Adrenal gland (tissue), 12 donors: ENCODE results near the gene GRID1. TPM values are rescaled to one million over a fixed set of nuclear protein-coding genes. Genes with fewer than 3 reads are reported as not detected.
A peak's percentile ranks its signal among the peaks of the same experiment; 100 is the strongest.

Experiments
- DNase-seq, 7 donors: peaks; one replicate each; pipeline ENCODE4 v3.0.0-alpha.2; 2019 to 2020
- H3K27ac ChIP-seq, 5 donors: fragments of 200-600 bp; sonication (generic) in 4 of 5; 1 replicate in 3 of 5; 2 replicates in 2 of 5; pipeline versions ENCODE4 v1.5.1 to v1.8.0; 2016 to 2020; ENCODE audit warnings: mild to moderate bottlenecking in 1 of 5
- H3K27me3 ChIP-seq: fragments of 200-600 bp; 2 replicates; pipeline ENCODE4 v1.8.0; 2021
- H3K36me3 ChIP-seq, 2 donors: fragments of 200-600 bp; replicated peaks in 1 of 2; 1 replicate in 1 of 2; 2 replicates in 1 of 2; pipeline versions ENCODE4 v1.5.1 to v1.8.0; 2018 to 2022
- H3K4me1 ChIP-seq, 2 donors: fragments of 200-600 bp; replicated peaks in 1 of 2; 1 replicate in 1 of 2; 2 replicates in 1 of 2; pipeline versions ENCODE4 v1.5.1 to v1.8.0; 2018 to 2021
- H3K4me3 ChIP-seq, 4 donors: fragments of 200-600 bp; sonication (generic) in 3 of 4; one replicate each; pipeline ENCODE4 v1.5.1; 2016 to 2018
- H3K9me3 ChIP-seq, 3 donors: fragments of 200-600 bp; sonication (generic) in 1 of 3; replicated peaks in 1 of 3; 1 replicate in 2 of 3; 2 replicates in 1 of 3; pipeline versions ENCODE4 v1.5.1 to v1.8.0; 2016 to 2021
- CTCF ChIP-seq, 6 experiments: fragments of 450-650 bp in 4 of 6; fragments of 200-600 bp in 2 of 6; sonication (generic) in 1 of 6; IDR thresholded peaks; 1 replicate in 5 of 6; 2 replicates in 1 of 6; pipeline versions ENCODE4 v1.5.1 to v1.8.0; 2016 to 2021; ENCODE audit warnings: antibody characterized with exemption in 6 of 6, mild to moderate bottlenecking in 2 of 6, moderate library complexity in 1 of 6
- POLR2A ChIP-seq, 2 donors: fragments of 450-650 bp; IDR thresholded peaks; one replicate each; pipeline ENCODE4 v1.6.1; 2017; ENCODE audit warnings: antibody characterized with exemption in 2 of 2, mild to moderate bottlenecking in 2 of 2, moderate library complexity in 1 of 2
- WGBS, 4 donors: extraction: QIAGEN DNeasy Blood & Tissue Kit in 2 of 4; methylation state at CpG; one replicate each; pipeline versions ENCODE4 v1.1.5 to v1.1.7; 2013 to 2017; 5-methylcytosine and 5-hydroxymethylcytosine counted together
- intact Hi-C, 2 donors: fragments of 100-400 bp; cut with DNase I; formaldehyde crosslinking; loops; one replicate each; pipeline versions ENCODE4 v1.14.1 to v1.15.0; 2022 to 2023
- polyA plus RNA-seq, 3 donors: library from polyadenylated mRNA; stranded (reverse); fragments of 200-250 nt in 2 of 3; fragments of 350-450 nt in 1 of 3; fragmentation: Illumina TruSeq in 1 of 3; extraction: RNeasy Lipid Tissue Mini Kit (QIAGEN cat#74804) in 1 of 3; gene quantifications; one replicate each; pipeline ENCODE4 v1.2.3, GENCODE V29; 2013 to 2014
- total RNA-seq, 9 donors: library from RNA; depleted of rRNA in 4 of 9; stranded (reverse); fragments of >200 nt in 4 of 9; fragments of 120-200 nt in 1 of 9; fragmentation: NEBNext Ultra II Directional in 1 of 9; extraction: Animal tissue kit (Norgen Biotek cat#: 25700) in 1 of 9; gene quantifications; one replicate each; pipeline versions ENCODE4 v1.1.0 to v1.2.4, GENCODE V29; 2013 to 2023
- donor health status: healthy with polysubstance abuse.
- donor health status: Bipolar disorder and iron deficiency.
- donor health status: DM: yes; HTN: yes; CAD: no.
- donor health status: DM: no; HTN: no; CAD: no.
- donor health status: DM: no; HTN: no; CAD: no.
- donor health status: DM: yes; HTN: yes; CAD: no.

GRID1 gene
- total and polyA plus RNA-seq, 12 donors: 2.2 to 8.0 (median 4.1) TPM

DNA sequence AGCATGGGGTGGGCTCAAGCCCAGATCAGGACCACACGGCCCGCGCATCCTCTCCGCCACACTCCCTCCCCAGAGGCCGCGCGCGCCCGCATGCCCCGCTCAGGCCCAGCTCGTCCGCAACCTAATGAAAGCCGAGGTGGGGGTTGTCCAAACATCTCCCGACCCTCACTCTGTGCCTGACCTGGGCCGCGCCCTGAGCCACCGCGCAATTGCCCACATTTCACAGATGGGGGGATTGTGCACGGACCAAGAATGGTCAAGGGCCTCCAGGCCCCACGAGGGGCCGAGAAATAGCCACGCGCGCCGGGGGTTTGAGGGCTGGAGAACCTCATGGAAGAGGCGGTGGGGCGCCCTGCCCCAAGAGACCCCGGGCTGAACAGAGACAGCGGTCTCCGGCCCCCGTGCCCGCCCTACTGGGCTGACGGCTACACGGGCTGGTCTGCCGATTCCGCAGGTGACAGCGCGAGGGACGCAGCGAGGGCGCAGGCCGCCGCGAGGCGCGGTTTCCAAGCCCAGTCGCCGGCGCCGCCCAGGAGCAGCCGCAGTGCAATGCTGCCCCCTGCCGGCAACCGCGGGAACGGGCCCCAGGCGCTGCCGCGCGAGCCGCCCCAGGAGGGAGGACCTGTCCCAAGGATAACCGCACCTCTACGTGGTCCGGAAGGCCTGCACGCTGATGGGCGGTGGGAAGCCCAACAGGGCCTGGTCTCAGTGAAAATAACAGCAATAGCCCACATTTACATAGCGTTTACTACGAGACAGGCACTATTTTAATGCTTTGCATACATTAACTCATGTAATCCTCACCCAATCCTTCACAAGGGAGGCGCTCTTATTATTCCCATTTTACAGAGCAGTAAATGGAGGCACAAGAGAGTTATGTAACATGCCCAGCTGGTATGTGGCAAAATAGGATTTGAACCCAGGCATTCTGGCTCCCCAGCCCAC is 10.5 kb upstream of the GRID1 start:
- intact Hi-C loops: loop anchor here in 1 of 2 donors (5.0 to 10.0 kb wide), 4 partner anchors 275 to 1835 kb away; no protein-coding TSS in a partner anchor
- 15 to 40% (median 25%) methylated on average over 32 to 68 of the region's 68 CpGs for WGBS, 4 donors
- no peaks in the 10 kb centered on the region for H3K36me3 ChIP-seq
- no peak overlapping the region for H3K27ac ChIP-seq
- TF ChIP-seq CTCF (IDR thresholded peaks at IDR 0.05): peak; percentile 68 to 100 (median 90)
- TF ChIP-seq POLR2A (IDR thresholded peaks at IDR 0.05): no peak
- peaks cover 22% of the 10 kb centered on the region for H3K27me3 ChIP-seq
- no peaks in the 10 kb centered on the region for H3K9me3 ChIP-seq
- DNase-seq: peak; percentile 52 to 86 (median 77)
- H3K4me1 ChIP-seq: peaks cover 0 to 3% of the 10 kb centered on the region in 2 donors
- H3K4me3 ChIP-seq: peak overlapping the region in 1 of 4 donors; percentile 10

GRCh38 chr10:86376403-86376802 is 9.8 kb upstream of the GRID1 start:
- 73 to 82% (median 78%) methylated on average over 6 to 7 of the region's 7 CpGs for WGBS, 4 donors

GRCh38 chr10:86375204-86375603 is 8.6 kb upstream of the GRID1 start:
- H3K4me3 ChIP-seq: no peak overlapping the region
- intact Hi-C loops: loop anchor here in 1 of 2 donors (5.0 to 10.0 kb wide), 4 partner anchors 273 to 1833 kb away; no protein-coding TSS in a partner anchor
- no peaks in the 10 kb centered on the region for H3K36me3 ChIP-seq
- DNase-seq: peak in 2 of 7 donors; percentile 9 to 30
- H3K27me3 ChIP-seq: peaks cover 22% of the 10 kb centered on the region
- no peak overlapping the region for H3K27ac ChIP-seq
- no peaks in the 10 kb centered on the region for H3K9me3 ChIP-seq
- peaks cover 0 to 3% of the 10 kb centered on the region in 2 donors for H3K4me1 ChIP-seq
- WGBS, 4 donors: 75 to 87% (median 78%) methylated on average over 7 to 8 of the region's 8 CpGs
- no peak for TF ChIP-seq CTCF (IDR thresholded peaks at IDR 0.05)
- no peak for TF ChIP-seq POLR2A (IDR thresholded peaks at IDR 0.05)

More at GRCh38 chr10:86376403-86376802, 9.8 kb upstream of the GRID1 start:
- no peak overlapping the region for H3K4me3 ChIP-seq
- H3K9me3 ChIP-seq: no peaks in the 10 kb centered on the region
- peaks cover 0 to 3% of the 10 kb centered on the region in 2 donors for H3K4me1 ChIP-seq
- TF ChIP-seq POLR2A (IDR thresholded peaks at IDR 0.05) (no peak), CTCF (IDR thresholded peaks at IDR 0.05) (no peak)
- no peak overlapping the region for H3K27ac ChIP-seq
- peak in 3 of 7 donors; percentile 7 to 49 (median 12) for DNase-seq
- no peaks in the 10 kb centered on the region for H3K36me3 ChIP-seq
- H3K27me3 ChIP-seq: peaks cover 22% of the 10 kb centered on the region
- intact Hi-C loops: loop anchor here in 1 of 2 donors (5.0 to 10.0 kb wide), 4 partner anchors 274 to 1834 kb away; no protein-coding TSS in a partner anchor

DNA sequence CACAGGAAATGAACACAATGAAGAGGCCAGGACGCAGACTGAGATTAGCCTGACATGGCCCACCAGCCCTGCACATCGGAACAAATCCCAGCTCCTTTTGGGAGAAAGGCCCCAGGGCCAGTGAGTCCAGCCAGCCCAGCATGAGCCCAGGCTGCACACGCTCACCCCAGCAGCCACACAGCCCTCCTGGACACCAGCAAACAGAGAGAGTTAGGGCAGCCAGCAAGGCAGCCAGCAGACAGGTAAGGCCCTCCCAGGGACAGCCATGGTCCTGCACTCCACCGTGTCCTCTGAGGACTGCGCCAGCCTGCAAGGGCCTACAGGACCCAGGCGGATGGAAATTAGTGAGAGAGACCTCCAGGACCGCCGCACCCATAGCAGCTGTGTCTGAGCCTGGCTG is 8.1 kb upstream of the GRID1 start:
- no peaks in the 10 kb centered on the region for H3K36me3 ChIP-seq
- H3K9me3 ChIP-seq: no peaks in the 10 kb centered on the region
- TF ChIP-seq POLR2A (IDR thresholded peaks at IDR 0.05): no peak
- TF ChIP-seq CTCF (IDR thresholded peaks at IDR 0.05): no peak
- no peak overlapping the region for H3K27ac ChIP-seq
- peak in 3 of 7 donors; percentile 3 to 31 (median 6) for DNase-seq
- intact Hi-C loops: loop anchor here in 1 of 2 donors (5.0 to 10.0 kb wide), 4 partner anchors 272 to 1832 kb away; no protein-coding TSS in a partner anchor
- peaks cover 20% of the 10 kb centered on the region for H3K27me3 ChIP-seq
- 61 to 83% (median 66%) methylated on average over 5 to 8 of the region's 8 CpGs for WGBS, 4 donors
- H3K4me1 ChIP-seq: peaks cover 0 to 3% of the 10 kb centered on the region in 2 donors
- no peak overlapping the region for H3K4me3 ChIP-seq
